ENCODE data around the gene UGT1A10.

The UGT1A10 gene

GRCh38 chr2:233758141-233758540 is 121.9 kb downstream of the UGT1A10 start:
- Mint-ChIP-seq H3K27ac (no peak overlapping the region), H3K27me3 (no peaks in the 10 kb centered on the region), H3K9me3 (ENCODE audit: low read depth) (no peaks in the 10 kb centered on the region), H3K4me3 (no peak overlapping the region), H3K36me3 (no peaks in the 10 kb centered on the region), H3K4me1 (ENCODE audit: low read depth) (no peaks in the 10 kb centered on the region)

GRCh38 chr2:233758849-233759248 is 122.6 kb downstream of the UGT1A10 start:
- Mint-ChIP-seq H3K4me1 (ENCODE audit: low read depth) (no peaks in the 10 kb centered on the region), H3K9me3 (ENCODE audit: low read depth) (no peaks in the 10 kb centered on the region), H3K36me3 (no peaks in the 10 kb centered on the region), H3K27ac (no peak overlapping the region), H3K4me3 (no peak overlapping the region), H3K27me3 (peaks cover 5% of the 10 kb centered on the region)

GRCh38 chr2:233760043-233760442 is 123.8 kb downstream of the UGT1A10 start, which contains the start of gene UGT1A1:
UGT1A1 (plus strand) TSS chr2:233760270; CDS start chr2:233760288, 18 bp downstream.
- Mint-ChIP-seq H3K36me3 (no peaks in the 10 kb centered on the region), H3K4me3 (no peak within 1 kb of the TSS), H3K27ac (no peak within 1 kb of the TSS), H3K27me3 (peaks cover 5% of the 10 kb centered on the region), H3K4me1 (ENCODE audit: low read depth) (no peaks in the 10 kb centered on the region), H3K9me3 (ENCODE audit: low read depth) (no peaks in the 10 kb centered on the region)

- Mint-ChIP-seq H3K36me3 (no peaks in the 10 kb centered on the region), H3K9me3 (ENCODE audit: low read depth) (no peaks in the 10 kb centered on the region), H3K4me3 (no peak overlapping the region), H3K27ac (no peak overlapping the region), H3K27me3 (peaks cover 7% of the 10 kb centered on the region), H3K4me1 (ENCODE audit: low read depth) (no peaks in the 10 kb centered on the region)
Observed at GRCh38 chr2:233761040-233761769, 125.0 kb downstream of the UGT1A10 start.

DNA sequence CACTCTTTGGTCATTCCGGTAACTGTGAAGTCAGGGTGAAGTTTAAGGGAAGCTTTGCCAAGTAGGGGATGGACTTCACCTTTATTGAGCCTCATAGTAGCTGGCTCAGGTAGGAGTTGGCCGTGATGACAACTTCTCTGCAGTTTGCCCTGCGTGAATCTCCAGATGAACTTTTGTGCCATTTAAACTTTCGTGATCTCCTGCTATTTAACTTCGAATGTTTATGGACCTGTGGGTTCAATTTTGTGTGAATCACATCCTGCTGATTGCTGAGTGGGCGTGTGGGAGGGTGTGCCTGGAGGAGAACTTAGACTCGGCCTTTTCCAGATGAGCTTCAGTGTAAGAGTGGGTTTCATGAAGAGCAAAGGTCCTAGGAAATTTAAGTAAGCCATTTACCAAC is 128.0 kb downstream of the UGT1A10 start:
- no peaks in the 10 kb centered on the region for H3K9me3 Mint-ChIP-seq (ENCODE audit: low read depth)
- no peak overlapping the region for H3K4me3 Mint-ChIP-seq
- no peak overlapping the region for H3K27ac Mint-ChIP-seq
- no peaks in the 10 kb centered on the region for H3K36me3 Mint-ChIP-seq
- peaks cover 13% of the 10 kb centered on the region for H3K27me3 Mint-ChIP-seq
- no peaks in the 10 kb centered on the region for H3K4me1 Mint-ChIP-seq (ENCODE audit: low read depth)

DNA sequence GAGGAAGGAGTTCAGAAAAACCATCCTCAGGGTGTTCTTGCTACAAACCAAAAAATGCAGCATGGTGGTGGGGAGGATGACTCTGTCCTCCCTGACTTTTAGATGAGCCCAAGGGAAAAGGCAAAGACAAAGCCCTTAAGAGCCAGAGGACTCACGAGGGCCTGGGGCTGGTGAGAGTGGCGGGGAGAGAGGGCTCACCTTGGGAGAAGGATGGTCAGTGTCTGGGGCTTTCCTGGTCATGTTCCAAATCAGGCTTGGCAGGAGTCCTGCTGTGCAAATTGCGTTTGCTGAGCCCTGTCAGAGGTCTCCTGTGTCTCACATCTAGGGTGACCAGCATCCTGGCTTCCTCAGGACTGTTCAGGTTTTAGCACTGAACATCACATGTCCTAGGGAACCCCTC is 128.5 kb downstream of the UGT1A10 start:
- H3K27me3 Mint-ChIP-seq: peaks cover 13% of the 10 kb centered on the region
- H3K36me3 Mint-ChIP-seq: no peaks in the 10 kb centered on the region
- no peak overlapping the region for H3K27ac Mint-ChIP-seq
- no peak overlapping the region for H3K4me3 Mint-ChIP-seq
- H3K4me1 Mint-ChIP-seq (ENCODE audit: low read depth): no peaks in the 10 kb centered on the region
- no peaks in the 10 kb centered on the region for H3K9me3 Mint-ChIP-seq (ENCODE audit: low read depth)

GRCh38 chr2:233766416-233766815 is 130.2 kb downstream of the UGT1A10 start:
- no peak overlapping the region for H3K27ac Mint-ChIP-seq
- H3K9me3 Mint-ChIP-seq (ENCODE audit: low read depth): no peaks in the 10 kb centered on the region
- H3K36me3 Mint-ChIP-seq: no peaks in the 10 kb centered on the region
- no peaks in the 10 kb centered on the region for H3K4me1 Mint-ChIP-seq (ENCODE audit: low read depth)
- H3K27me3 Mint-ChIP-seq: peaks cover 15% of the 10 kb centered on the region
- H3K4me3 Mint-ChIP-seq: no peak overlapping the region

DNA sequence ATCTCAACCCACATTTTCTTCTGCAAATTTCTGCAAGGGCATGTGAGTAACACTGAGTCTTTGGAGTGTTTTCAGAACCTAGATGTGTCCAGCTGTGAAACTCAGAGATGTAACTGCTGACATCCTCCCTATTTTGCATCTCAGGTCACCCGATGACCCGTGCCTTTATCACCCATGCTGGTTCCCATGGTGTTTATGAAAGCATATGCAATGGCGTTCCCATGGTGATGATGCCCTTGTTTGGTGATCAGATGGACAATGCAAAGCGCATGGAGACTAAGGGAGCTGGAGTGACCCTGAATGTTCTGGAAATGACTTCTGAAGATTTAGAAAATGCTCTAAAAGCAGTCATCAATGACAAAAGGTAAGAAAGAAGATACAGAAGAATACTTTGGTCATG is 131.8 kb downstream of the UGT1A10 start:
- H3K9me3 Mint-ChIP-seq (ENCODE audit: low read depth): no peaks in the 10 kb centered on the region
- H3K27ac Mint-ChIP-seq: no peak overlapping the region
- no peaks in the 10 kb centered on the region for H3K36me3 Mint-ChIP-seq
- no peak overlapping the region for H3K4me3 Mint-ChIP-seq
- H3K4me1 Mint-ChIP-seq (ENCODE audit: low read depth): no peaks in the 10 kb centered on the region
- H3K27me3 Mint-ChIP-seq: peaks cover 15% of the 10 kb centered on the region

GRCh38 chr2:233769260-233769659 is 133.0 kb downstream of the UGT1A10 start:
- no peak overlapping the region for H3K4me3 Mint-ChIP-seq
- H3K36me3 Mint-ChIP-seq: no peaks in the 10 kb centered on the region
- H3K27ac Mint-ChIP-seq: no peak overlapping the region
- H3K9me3 Mint-ChIP-seq (ENCODE audit: low read depth): no peaks in the 10 kb centered on the region
- peaks cover 9% of the 10 kb centered on the region for H3K27me3 Mint-ChIP-seq
- no peaks in the 10 kb centered on the region for H3K4me1 Mint-ChIP-seq (ENCODE audit: low read depth)

GRCh38 chr2:233772153-233772552 is 135.9 kb downstream of the UGT1A10 start:
- Mint-ChIP-seq H3K27ac (no peak overlapping the region), H3K4me3 (no peak overlapping the region), H3K27me3 (peaks cover 7% of the 10 kb centered on the region), H3K4me1 (ENCODE audit: low read depth) (no peaks in the 10 kb centered on the region), H3K9me3 (ENCODE audit: low read depth) (peaks cover 9% of the 10 kb centered on the region), H3K36me3 (no peaks in the 10 kb centered on the region)

DNA sequence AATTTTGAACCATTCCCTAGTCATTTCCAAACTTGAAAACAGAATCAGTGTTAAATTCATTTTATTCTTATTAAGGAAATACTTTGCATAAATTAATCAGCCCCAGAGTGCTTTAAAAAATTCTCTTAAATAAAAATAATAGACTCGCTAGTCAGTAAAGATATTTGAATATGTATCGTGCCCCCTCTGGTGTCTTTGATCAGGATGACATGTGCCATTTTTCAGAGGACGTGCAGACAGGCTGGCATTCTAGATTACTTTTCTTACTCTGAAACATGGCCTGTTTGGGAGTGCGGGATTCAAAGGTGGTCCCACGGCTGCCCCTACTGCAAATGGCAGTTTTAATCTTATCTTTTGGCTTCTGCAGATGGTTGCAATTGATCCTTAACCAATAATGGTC is 136.3 kb downstream of the UGT1A10 start:
- Mint-ChIP-seq H3K4me3 (no peak overlapping the region), H3K36me3 (no peaks in the 10 kb centered on the region), H3K4me1 (ENCODE audit: low read depth) (no peaks in the 10 kb centered on the region), H3K9me3 (ENCODE audit: low read depth) (peaks cover 9% of the 10 kb centered on the region), H3K27ac (no peak overlapping the region), H3K27me3 (peaks cover 7% of the 10 kb centered on the region)

DNA sequence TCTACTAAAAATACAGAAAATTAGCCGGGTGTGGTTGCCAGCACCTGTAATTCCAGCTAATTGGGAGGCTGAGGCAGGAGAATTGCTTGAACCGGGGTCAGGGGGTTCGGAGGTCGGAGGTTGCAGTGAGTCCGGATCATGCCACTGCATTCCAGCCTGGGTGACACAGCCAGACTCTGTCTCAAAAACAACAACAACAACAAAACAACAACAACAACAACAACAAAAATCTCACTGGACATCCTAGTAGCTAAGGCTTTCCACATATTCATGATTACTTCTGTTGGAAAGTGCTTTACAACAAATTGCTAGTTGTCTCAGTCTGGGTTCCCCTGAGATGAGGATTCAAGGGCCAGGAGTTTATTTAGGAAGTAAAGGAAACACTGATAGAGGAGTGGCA is 137.6 kb downstream of the UGT1A10 start:
- Mint-ChIP-seq H3K4me1 (ENCODE audit: low read depth) (no peaks in the 10 kb centered on the region), H3K4me3 (no peak overlapping the region), H3K36me3 (no peaks in the 10 kb centered on the region), H3K9me3 (ENCODE audit: low read depth) (peaks cover 9% of the 10 kb centered on the region), H3K27me3 (peaks cover 5% of the 10 kb centered on the region), H3K27ac (no peak overlapping the region)

- H3K4me1 Mint-ChIP-seq (ENCODE audit: low read depth): no peaks in the 10 kb centered on the region
- H3K9me3 Mint-ChIP-seq (ENCODE audit: low read depth): peaks cover 9% of the 10 kb centered on the region
- H3K4me3 Mint-ChIP-seq: no peak overlapping the region
- no peaks in the 10 kb centered on the region for H3K36me3 Mint-ChIP-seq
- no peak overlapping the region for H3K27ac Mint-ChIP-seq
- peaks cover 7% of the 10 kb centered on the region for H3K27me3 Mint-ChIP-seq
Observed at GRCh38 chr2:233775414-233775813, 139.2 kb downstream of the UGT1A10 start.

- no peak within 1 kb of the TSS for H3K4me3 Mint-ChIP-seq
- peaks cover 7% of the 10 kb centered on the region for H3K27me3 Mint-ChIP-seq
- peaks cover 17% of the 10 kb centered on the region for H3K9me3 Mint-ChIP-seq (ENCODE audit: low read depth)
- peaks cover 3% of the 10 kb centered on the region for H3K36me3 Mint-ChIP-seq
- no peak within 1 kb of the TSS for H3K27ac Mint-ChIP-seq
- no peaks in the 10 kb centered on the region for H3K4me1 Mint-ChIP-seq (ENCODE audit: low read depth)
Observed at GRCh38 chr2:233778030-233778429, 141.8 kb downstream of the UGT1A10 start, which contains the start of gene MROH2A. MROH2A (plus strand) TSS chr2:233778330; CDS start chr2:233779359, 1,029 bp downstream.

GRCh38 chr2:233779722-233780121 is 143.5 kb downstream of the UGT1A10 start:
- peaks cover 10% of the 10 kb centered on the region for H3K27me3 Mint-ChIP-seq
- H3K4me1 Mint-ChIP-seq (ENCODE audit: low read depth): no peaks in the 10 kb centered on the region
- H3K36me3 Mint-ChIP-seq: peaks cover 3% of the 10 kb centered on the region
- H3K27ac Mint-ChIP-seq: no peak overlapping the region
- H3K9me3 Mint-ChIP-seq (ENCODE audit: low read depth): peaks cover 17% of the 10 kb centered on the region
- H3K4me3 Mint-ChIP-seq: no peak overlapping the region

GRCh38 chr2:233780771-233781170 is 144.5 kb downstream of the UGT1A10 start:
- Mint-ChIP-seq H3K27ac (no peak overlapping the region), H3K4me3 (no peak overlapping the region), H3K27me3 (peaks cover 8% of the 10 kb centered on the region)

More at GRCh38 chr2:233780771-233781170, 144.5 kb downstream of the UGT1A10 start:
- Mint-ChIP-seq H3K4me1 (ENCODE audit: low read depth) (no peaks in the 10 kb centered on the region), H3K9me3 (ENCODE audit: low read depth) (peaks cover 16% of the 10 kb centered on the region), H3K36me3 (peaks cover 3% of the 10 kb centered on the region)

Data from activated naive CD8-positive, alpha-beta T cell (primary cell).